ENCODE data around the gene ZBTB38.

ZBTB38 gene

DNA sequence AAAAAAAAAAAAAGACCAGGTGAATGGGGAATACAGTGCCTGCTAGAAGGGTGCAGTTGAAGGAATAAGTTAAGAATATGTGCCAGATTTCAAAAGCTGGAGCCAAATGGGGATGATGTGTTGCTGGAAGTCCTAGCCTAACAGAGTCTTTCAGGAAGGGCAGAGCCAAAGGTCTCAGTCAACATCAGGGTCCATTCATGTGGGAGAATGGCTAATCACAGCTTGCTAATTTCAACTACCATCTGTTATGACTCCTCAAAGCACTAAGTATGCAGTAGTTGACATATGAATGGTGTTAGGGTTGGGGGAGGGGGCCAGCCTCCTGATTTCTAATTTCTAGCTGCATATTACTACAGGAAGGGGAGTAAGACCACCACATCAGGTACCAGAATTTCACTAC is 4.4 kb downstream of the ZBTB38 start:
- ATAC-seq (ENCODE audit: low read depth) (no peak), DNase-seq (ENCODE audit: low spot score) (no peak)
- Histone ChIP-seq H3K4me3 (ENCODE audit: severe bottlenecking) (no peak overlapping the region), H3K27ac (ENCODE audit: poor library complexity, severe bottlenecking) (peak overlapping the region; percentile 23), H3K36me3 (ENCODE audit: low read depth) (peaks cover 35% of the 10 kb centered on the region), H3K4me1 (ENCODE audit: insufficient read depth, poor library complexity, severe bottlenecking) (peaks cover 26% of the 10 kb centered on the region), H3K27me3 (ENCODE audit: insufficient read depth, poor library complexity, severe bottlenecking) (no peaks in the 10 kb centered on the region), H3K9me3 (ENCODE audit: severe bottlenecking) (no peaks in the 10 kb centered on the region)
- TF ChIP-seq, protein P1, sequence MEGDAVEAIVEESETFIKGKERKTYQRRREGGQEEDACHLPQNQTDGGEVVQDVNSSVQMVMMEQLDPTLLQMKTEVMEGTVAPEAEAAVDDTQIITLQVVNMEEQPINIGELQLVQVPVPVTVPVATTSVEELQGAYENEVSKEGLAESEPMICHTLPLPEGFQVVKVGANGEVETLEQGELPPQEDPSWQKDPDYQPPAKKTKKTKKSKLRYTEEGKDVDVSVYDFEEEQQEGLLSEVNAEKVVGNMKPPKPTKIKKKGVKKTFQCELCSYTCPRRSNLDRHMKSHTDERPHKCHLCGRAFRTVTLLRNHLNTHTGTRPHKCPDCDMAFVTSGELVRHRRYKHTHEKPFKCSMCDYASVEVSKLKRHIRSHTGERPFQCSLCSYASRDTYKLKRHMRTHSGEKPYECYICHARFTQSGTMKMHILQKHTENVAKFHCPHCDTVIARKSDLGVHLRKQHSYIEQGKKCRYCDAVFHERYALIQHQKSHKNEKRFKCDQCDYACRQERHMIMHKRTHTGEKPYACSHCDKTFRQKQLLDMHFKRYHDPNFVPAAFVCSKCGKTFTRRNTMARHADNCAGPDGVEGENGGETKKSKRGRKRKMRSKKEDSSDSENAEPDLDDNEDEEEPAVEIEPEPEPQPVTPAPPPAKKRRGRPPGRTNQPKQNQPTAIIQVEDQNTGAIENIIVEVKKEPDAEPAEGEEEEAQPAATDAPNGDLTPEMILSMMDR (IDR thresholded peaks at IDR 0.05; ENCODE audit: poor library complexity, severe bottlenecking), result no peak

DNA sequence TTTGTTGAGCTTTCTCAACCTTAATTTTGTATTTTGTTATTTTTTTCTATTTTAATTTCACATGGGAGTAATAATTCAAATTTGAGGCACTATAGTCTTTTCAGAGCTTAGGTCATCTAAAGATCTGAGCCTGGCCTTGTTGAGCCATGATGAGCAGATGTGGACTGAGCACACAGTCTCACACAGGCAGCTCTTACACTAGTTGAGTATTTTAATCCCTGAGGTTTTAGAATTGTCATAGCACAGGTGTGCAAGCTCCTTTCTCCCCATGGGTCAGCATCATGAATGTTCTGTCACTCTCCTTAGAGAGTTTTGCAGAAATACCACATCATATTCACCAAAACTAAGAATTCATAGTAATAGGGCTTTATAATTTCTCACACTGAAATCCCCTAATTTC is 4.9 kb downstream of the ZBTB38 start:
- ATAC-seq (ENCODE audit: low read depth), result no peak
- no peaks in the 10 kb centered on the region for H3K9me3 ChIP-seq (ENCODE audit: severe bottlenecking)
- peaks cover 35% of the 10 kb centered on the region for H3K36me3 ChIP-seq (ENCODE audit: low read depth)
- H3K4me1 ChIP-seq (ENCODE audit: insufficient read depth, poor library complexity, severe bottlenecking), result peaks cover 21% of the 10 kb centered on the region
- DNase-seq (ENCODE audit: low spot score), result no peak
- no peaks in the 10 kb centered on the region for H3K27me3 ChIP-seq (ENCODE audit: insufficient read depth, poor library complexity, severe bottlenecking)
- peak overlapping the region; percentile 23 for H3K27ac ChIP-seq (ENCODE audit: poor library complexity, severe bottlenecking)
- TF ChIP-seq, protein P1 (IDR thresholded peaks at IDR 0.05; ENCODE audit: poor library complexity, severe bottlenecking), result no peak
- H3K4me3 ChIP-seq (ENCODE audit: severe bottlenecking), result no peak overlapping the region

DNA sequence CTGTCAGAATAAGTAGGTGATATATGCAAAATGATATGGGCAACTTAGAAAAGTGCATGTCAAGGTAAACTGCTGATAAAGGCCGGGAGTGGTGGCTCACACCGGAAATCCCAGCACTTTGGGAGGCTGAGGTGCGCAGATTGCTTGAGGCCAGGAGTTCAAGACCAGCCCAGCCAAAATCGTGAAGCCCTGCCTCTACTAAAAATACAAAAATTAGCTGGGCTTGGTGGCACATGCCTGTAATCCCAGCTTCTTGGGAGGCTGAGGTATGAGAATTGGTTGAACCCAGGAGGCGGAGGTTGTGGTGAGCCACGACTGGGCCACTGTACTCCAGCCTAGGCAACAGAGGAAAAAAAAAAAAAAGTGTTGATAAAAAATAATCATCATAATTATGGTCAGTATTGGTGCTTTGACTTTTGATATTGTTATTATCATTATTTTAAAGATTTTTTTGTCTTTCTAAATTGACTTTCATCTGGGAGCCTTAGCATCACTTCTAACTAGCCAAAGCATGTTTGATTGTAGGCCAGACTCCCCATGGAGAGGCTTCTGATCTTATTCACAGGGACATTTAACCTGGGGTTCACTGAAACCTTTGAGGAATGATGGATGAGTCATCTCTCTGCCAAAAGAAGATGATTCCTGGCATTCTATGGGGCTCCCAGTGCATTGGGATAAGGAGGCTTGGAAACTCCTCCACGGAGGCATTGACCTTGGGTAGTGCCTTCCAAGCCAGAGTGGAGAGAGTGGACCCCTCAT is 5.6 kb downstream of the ZBTB38 start:
- H3K27ac ChIP-seq (ENCODE audit: poor library complexity, severe bottlenecking), result peak overlapping the region; percentile 23
- no peak for DNase-seq (ENCODE audit: low spot score)

DNA sequence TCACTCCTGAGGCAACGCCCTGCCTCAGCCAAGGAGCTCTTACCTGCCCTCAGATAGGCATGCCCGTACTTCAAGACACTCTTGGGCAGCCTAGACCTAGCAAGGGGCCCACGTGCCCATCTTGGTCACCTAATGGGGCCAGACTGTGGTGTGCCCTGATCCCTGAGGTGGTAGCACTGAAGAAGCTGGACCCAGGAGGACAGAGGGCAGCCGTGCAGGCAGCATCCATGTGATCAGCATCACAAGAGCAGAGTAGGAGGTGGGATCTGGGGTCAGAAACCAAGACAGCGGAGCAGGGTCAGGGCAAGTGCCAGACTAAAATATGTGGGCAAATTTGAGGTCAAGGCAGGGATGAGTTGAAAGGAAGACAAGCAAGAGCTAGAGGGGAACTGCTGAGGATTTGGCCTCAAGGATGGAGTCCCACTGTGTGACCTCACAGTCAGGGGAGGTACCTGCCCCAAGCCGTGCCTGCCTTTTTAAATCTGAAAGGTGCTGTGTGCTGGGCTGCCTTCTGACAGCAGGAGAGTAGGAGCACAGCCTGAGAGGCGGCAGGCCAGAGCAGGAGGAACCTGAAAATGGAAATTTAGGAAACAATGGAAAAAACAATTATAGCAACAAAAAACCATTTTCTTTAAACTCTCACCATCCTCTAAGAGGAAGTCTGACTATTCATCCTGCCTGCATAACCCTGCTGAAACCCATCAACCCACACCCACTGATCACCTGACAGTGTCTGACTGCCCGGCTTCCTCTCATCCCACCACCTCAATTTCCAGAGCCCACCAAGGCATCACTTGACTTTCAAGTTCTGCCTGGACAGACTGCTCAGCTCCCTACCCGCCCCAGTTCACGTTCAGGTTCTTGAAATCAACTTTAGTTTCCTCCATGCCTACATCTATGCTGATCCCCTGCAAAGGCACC is 7.3 kb downstream of the ZBTB38 start:
- ATAC-seq (ENCODE audit: low read depth), result no peak

More for the DNA sequence above, 5.6 kb downstream of the ZBTB38 start:
- ATAC-seq (ENCODE audit: low read depth), result 0 out of 3 replicates have a peak, but pooled peaks have one; percentile 38
- Histone ChIP-seq H3K36me3 (ENCODE audit: low read depth) (peaks cover 35% of the 10 kb centered on the region), H3K4me3 (ENCODE audit: severe bottlenecking) (no peak overlapping the region), H3K27me3 (ENCODE audit: insufficient read depth, poor library complexity, severe bottlenecking) (no peaks in the 10 kb centered on the region), H3K4me1 (ENCODE audit: insufficient read depth, poor library complexity, severe bottlenecking) (peaks cover 14% of the 10 kb centered on the region), H3K9me3 (ENCODE audit: severe bottlenecking) (no peaks in the 10 kb centered on the region)
- TF ChIP-seq, protein P1 (IDR thresholded peaks at IDR 0.05; ENCODE audit: poor library complexity, severe bottlenecking), result no peak

More for the DNA sequence above, 7.3 kb downstream of the ZBTB38 start:
- DNase-seq (ENCODE audit: low spot score), result no peak
- Histone ChIP-seq H3K4me3 (ENCODE audit: severe bottlenecking) (no peak overlapping the region), H3K27ac (ENCODE audit: poor library complexity, severe bottlenecking) (no peak overlapping the region), H3K9me3 (ENCODE audit: severe bottlenecking) (no peaks in the 10 kb centered on the region), H3K36me3 (ENCODE audit: low read depth) (peaks cover 26% of the 10 kb centered on the region), H3K27me3 (ENCODE audit: insufficient read depth, poor library complexity, severe bottlenecking) (no peaks in the 10 kb centered on the region), H3K4me1 (ENCODE audit: insufficient read depth, poor library complexity, severe bottlenecking) (peaks cover 2% of the 10 kb centered on the region)
- TF ChIP-seq, protein P1 (IDR thresholded peaks at IDR 0.05; ENCODE audit: poor library complexity, severe bottlenecking), result no peak

All from RWPE2 (cell line).